Measurements from ENCODE around the gene NUDCD3.
"Not testable (repeated sequence)": the region's sequence is repeated elsewhere in the genome, so short reads cannot be mapped to it uniquely, and the experiment has no call there.

Gene NUDCD3

GRCh38 chr7:44431091-44431608 lies 59.3 kb downstream of the NUDCD3 start:
- peak in 1 of 2 donors; percentile 4 for DNase-seq
- Histone ChIP-seq H2AFZ (ENCODE audit: insufficient read depth, low read length, poor library complexity) (no peak overlapping the region), H2BK120ac (ENCODE audit: insufficient read depth, low read length, poor library complexity) (no peak overlapping the region), H4K91ac (ENCODE audit: low read depth, low read length) (no peak overlapping the region), H3K79me1 (ENCODE audit: low read length) (no peaks in the 10 kb centered on the region), H3K4ac (ENCODE audit: low read depth, low read length) (no peak overlapping the region), H3K4me2 (ENCODE audit: low read length) (no peak overlapping the region), H2AK5ac (ENCODE audit: low read length) (no peak overlapping the region), H4K8ac (ENCODE audit: low read depth, low read length) (no peak overlapping the region), H2BK12ac (ENCODE audit: low read length) (no peak overlapping the region), H3K9ac (ENCODE audit: low read length) (no peak overlapping the region), H3K18ac (ENCODE audit: low read length) (no peak overlapping the region), H3K79me2 (ENCODE audit: control insufficient read depth, insufficient read depth, low read length, poor library complexity) (no peaks in the 10 kb centered on the region), H3K27ac (ENCODE audit: low read depth, low read length) (no peak overlapping the region), H3K23ac (ENCODE audit: low read length) (no peak overlapping the region), H3K27me3 (ENCODE audit: insufficient read depth, low read length) (no peaks in the 10 kb centered on the region), H3K14ac (ENCODE audit: low read length) (no peak overlapping the region), H3K9me3 (ENCODE audit: insufficient read depth, low read depth, low read length) (peaks cover 3% of the 10 kb centered on the region), H2BK5ac (ENCODE audit: low read depth, low read length, poor library complexity) (no peak overlapping the region), H3K4me1 (ENCODE audit: control insufficient read depth in 1 of 2, insufficient read depth in 2 of 2, low read length in 2 of 2) (peaks cover 0 to 3% of the 10 kb centered on the region in 2 experiments), H4K12ac (ENCODE audit: low read depth, low read length) (no peak overlapping the region), H3K4me3 (ENCODE audit: low read depth, low read length) (no peak overlapping the region), H3K36me3 (ENCODE audit: control insufficient read depth in 1 of 2, insufficient read depth in 2 of 2, low read length in 2 of 2) (peaks cover 6 to 14% of the 10 kb centered on the region in 2 experiments)
- no CpG with 5 or more reads among the region's 2 CpGs for WGBS (ENCODE audit: extremely low coverage, insufficient coverage, insufficient read length)

DNA sequence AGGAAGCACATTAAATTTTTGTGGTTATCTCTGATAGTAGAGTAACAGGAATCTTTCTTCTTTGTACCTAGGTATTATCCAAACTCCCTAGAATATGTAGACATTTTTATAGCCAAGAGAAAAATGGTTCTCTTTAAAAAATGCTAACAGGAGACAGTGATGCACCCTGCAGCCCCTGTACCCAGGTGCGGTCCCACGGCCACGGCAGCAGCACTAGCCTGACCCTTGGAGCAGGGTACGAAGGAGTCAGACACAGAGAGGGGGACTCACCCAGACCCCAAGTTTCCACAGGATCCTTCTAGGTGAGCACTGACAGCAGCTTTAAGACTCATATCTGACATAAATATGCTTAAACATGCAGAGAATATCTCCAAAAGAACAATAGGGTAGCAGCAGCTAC lies 60.4 kb downstream of the NUDCD3 start:
- Histone ChIP-seq H3K79me1 (ENCODE audit: low read length) (no peaks in the 10 kb centered on the region), H3K27me3 (ENCODE audit: insufficient read depth, low read length) (no peaks in the 10 kb centered on the region), H2AFZ (ENCODE audit: insufficient read depth, low read length, poor library complexity) (no peak overlapping the region), H3K4ac (ENCODE audit: low read depth, low read length) (no peak overlapping the region), H3K4me2 (ENCODE audit: low read length) (no peak overlapping the region), H3K36me3 (ENCODE audit: control insufficient read depth in 1 of 2, insufficient read depth in 2 of 2, low read length in 2 of 2) (peaks cover 8 to 18% of the 10 kb centered on the region in 2 experiments), H2AK5ac (ENCODE audit: low read length) (no peak overlapping the region), H2BK120ac (ENCODE audit: insufficient read depth, low read length, poor library complexity) (no peak overlapping the region), H3K4me3 (ENCODE audit: low read depth, low read length) (no peak overlapping the region), H2BK12ac (ENCODE audit: low read length) (no peak overlapping the region), H3K4me1 (ENCODE audit: control insufficient read depth in 1 of 2, insufficient read depth in 2 of 2, low read length in 2 of 2) (peaks cover 0 to 3% of the 10 kb centered on the region in 2 experiments), H3K27ac (ENCODE audit: low read depth, low read length) (no peak overlapping the region), H2BK5ac (ENCODE audit: low read depth, low read length, poor library complexity) (no peak overlapping the region), H3K79me2 (ENCODE audit: control insufficient read depth, insufficient read depth, low read length, poor library complexity) (no peaks in the 10 kb centered on the region), H4K8ac (ENCODE audit: low read depth, low read length) (no peak overlapping the region), H3K9ac (ENCODE audit: low read length) (no peak overlapping the region), H4K91ac (ENCODE audit: low read depth, low read length) (no peak overlapping the region), H4K12ac (ENCODE audit: low read depth, low read length) (no peak overlapping the region), H3K18ac (ENCODE audit: low read length) (no peak overlapping the region), H3K14ac (ENCODE audit: low read length) (no peak overlapping the region), H3K9me3 (ENCODE audit: insufficient read depth, low read depth, low read length) (peaks cover 3% of the 10 kb centered on the region), H3K23ac (ENCODE audit: low read length) (no peak overlapping the region)
- DNase-seq: no peak
- WGBS (ENCODE audit: extremely low coverage, insufficient coverage, insufficient read length): no CpG with 5 or more reads among the region's 4 CpGs

DNA sequence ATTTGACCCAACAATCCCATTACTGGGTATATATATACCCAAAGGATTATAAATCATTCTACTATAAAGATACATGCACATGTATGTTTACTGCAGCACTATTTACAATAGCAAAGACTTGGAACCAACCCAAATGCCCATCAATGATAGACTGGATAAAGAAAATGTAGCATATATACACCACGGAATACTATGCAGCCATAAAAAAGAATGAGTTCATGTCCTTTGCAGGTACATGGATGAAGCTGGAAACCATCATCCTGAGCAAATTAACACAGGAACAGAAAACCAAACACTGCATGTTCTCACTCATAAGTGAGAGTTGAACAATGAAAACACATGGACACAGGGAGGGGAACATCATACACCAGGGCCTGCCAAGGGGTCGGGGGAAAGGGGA lies 65.7 kb downstream of the NUDCD3 start:
- H2AFZ ChIP-seq (ENCODE audit: insufficient read depth, low read length, poor library complexity); H3K4ac ChIP-seq (ENCODE audit: low read depth, low read length); H3K9ac ChIP-seq (ENCODE audit: low read length); H4K12ac ChIP-seq (ENCODE audit: low read depth, low read length); H2AK5ac ChIP-seq (ENCODE audit: low read length); H3K27ac ChIP-seq (ENCODE audit: low read depth, low read length); H4K91ac ChIP-seq (ENCODE audit: low read depth, low read length); H3K18ac ChIP-seq (ENCODE audit: low read length); H3K4me2 ChIP-seq (ENCODE audit: low read length); H3K27me3 ChIP-seq (ENCODE audit: insufficient read depth, low read length); H3K9me3 ChIP-seq (ENCODE audit: insufficient read depth, low read depth, low read length); H3K79me2 ChIP-seq (ENCODE audit: control insufficient read depth, insufficient read depth, low read length, poor library complexity); H3K23ac ChIP-seq (ENCODE audit: low read length); H3K4me3 ChIP-seq (ENCODE audit: low read depth, low read length); H3K79me1 ChIP-seq (ENCODE audit: low read length); H4K8ac ChIP-seq (ENCODE audit: low read depth, low read length); H3K14ac ChIP-seq (ENCODE audit: low read length); H3K4me1 ChIP-seq (ENCODE audit: control insufficient read depth in 1 of 2, insufficient read depth in 2 of 2, low read length in 2 of 2); DNase-seq; H2BK5ac ChIP-seq (ENCODE audit: low read depth, low read length, poor library complexity); H2BK12ac ChIP-seq (ENCODE audit: low read length); H2BK120ac ChIP-seq (ENCODE audit: insufficient read depth, low read length, poor library complexity): not testable (repeated sequence)
- peaks cover 8 to 13% of the 10 kb centered on the region in 2 experiments for H3K36me3 ChIP-seq (ENCODE audit: control insufficient read depth in 1 of 2, insufficient read depth in 2 of 2, low read length in 2 of 2)
- no CpG with 5 or more reads among the region's 2 CpGs for WGBS (ENCODE audit: extremely low coverage, insufficient coverage, insufficient read length)

DNA sequence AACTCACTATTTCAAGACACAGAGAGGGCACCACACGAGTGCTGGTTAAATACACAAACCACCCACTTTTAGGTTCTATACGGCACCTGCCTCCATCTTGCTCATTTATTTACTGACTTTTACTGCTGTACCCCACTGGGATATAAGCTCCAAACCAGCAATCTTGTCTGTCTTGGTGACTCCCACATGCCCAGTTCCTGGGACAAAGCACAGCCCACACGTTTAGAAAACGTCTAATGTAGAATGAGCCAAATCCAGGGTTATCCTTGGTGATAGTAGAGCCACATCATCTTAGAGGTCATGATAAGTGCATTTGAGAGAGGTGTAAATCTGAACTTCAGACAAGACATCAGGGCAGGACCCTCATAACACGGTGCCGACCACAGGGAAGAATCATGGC lies 73.5 kb downstream of the NUDCD3 start:
- WGBS (ENCODE audit: extremely low coverage, insufficient coverage, insufficient read length): no CpG with 5 or more reads among the region's 6 CpGs
- no peak overlapping the region for H2BK120ac ChIP-seq (ENCODE audit: insufficient read depth, low read length, poor library complexity)

More for the DNA sequence above, 73.5 kb downstream of the NUDCD3 start:
- H3K9ac ChIP-seq (ENCODE audit: low read length): no peak overlapping the region
- H2AFZ ChIP-seq (ENCODE audit: insufficient read depth, low read length, poor library complexity): no peak overlapping the region
- H3K4me2 ChIP-seq (ENCODE audit: low read length): no peak overlapping the region
- H4K8ac ChIP-seq (ENCODE audit: low read depth, low read length): no peak overlapping the region
- no peaks in the 10 kb centered on the region for H3K79me2 ChIP-seq (ENCODE audit: control insufficient read depth, insufficient read depth, low read length, poor library complexity)
- H3K27me3 ChIP-seq (ENCODE audit: insufficient read depth, low read length): no peaks in the 10 kb centered on the region
- no peaks in the 10 kb centered on the region for H3K9me3 ChIP-seq (ENCODE audit: insufficient read depth, low read depth, low read length)
- H4K91ac ChIP-seq (ENCODE audit: low read depth, low read length): no peak overlapping the region
- H3K23ac ChIP-seq (ENCODE audit: low read length): no peak overlapping the region
- H3K18ac ChIP-seq (ENCODE audit: low read length): no peak overlapping the region
- H3K36me3 ChIP-seq (ENCODE audit: control insufficient read depth in 1 of 2, insufficient read depth in 2 of 2, low read length in 2 of 2): peaks cover 0 to 5% of the 10 kb centered on the region in 2 experiments
- no peak overlapping the region for H2BK12ac ChIP-seq (ENCODE audit: low read length)
- no peak overlapping the region for H4K12ac ChIP-seq (ENCODE audit: low read depth, low read length)
- H2BK5ac ChIP-seq (ENCODE audit: low read depth, low read length, poor library complexity): no peak overlapping the region
- H3K4me1 ChIP-seq (ENCODE audit: control insufficient read depth in 1 of 2, insufficient read depth in 2 of 2, low read length in 2 of 2): no peaks in the 10 kb centered on the region
- no peak overlapping the region for H3K27ac ChIP-seq (ENCODE audit: low read depth, low read length)
- H3K79me1 ChIP-seq (ENCODE audit: low read length): no peaks in the 10 kb centered on the region
- H2AK5ac ChIP-seq (ENCODE audit: low read length): no peak overlapping the region
- no peak overlapping the region for H3K14ac ChIP-seq (ENCODE audit: low read length)
- H3K4me3 ChIP-seq (ENCODE audit: low read depth, low read length): no peak overlapping the region
- no peak for DNase-seq
- H3K4ac ChIP-seq (ENCODE audit: low read depth, low read length): no peak overlapping the region
